ENCODE measurements around the gene RNASEH1.
"Not testable (repeated sequence)": the region's sequence is repeated elsewhere in the genome, so short reads cannot be mapped to it uniquely, and the experiment has no call there.

RNASEH1 gene

GRCh38 chr2:3517948-3518495 is 40.1 kb downstream of the RNASEH1 start:
- DNase-seq: no peak

- DNase-seq: no peak
Measured at GRCh38 chr2:3516831-3517230, 41.3 kb downstream of the RNASEH1 start.

DNA sequence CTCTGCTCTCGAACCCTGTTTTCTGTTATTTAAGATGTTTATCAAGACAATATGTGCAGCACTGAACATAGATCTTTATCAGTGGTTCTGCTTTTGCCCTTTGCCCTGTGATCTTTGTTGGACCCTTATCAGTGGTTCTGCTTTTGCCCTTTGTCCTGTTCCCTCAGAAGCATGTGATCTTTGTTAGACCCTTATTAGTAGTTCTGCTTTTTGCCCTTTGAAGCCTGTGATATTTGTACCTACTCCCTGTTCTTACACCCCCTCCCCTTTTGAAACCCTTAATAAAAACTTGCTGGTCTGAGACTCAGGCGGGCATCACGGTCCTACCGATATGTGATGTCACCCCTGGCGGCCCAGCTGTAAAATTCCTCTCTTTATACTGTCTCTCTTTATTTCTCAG is 42.7 kb downstream of the RNASEH1 start:
- DNase-seq: not testable (repeated sequence)

GRCh38 chr2:3513026-3513810 is 44.9 kb downstream of the RNASEH1 start:
- DNase-seq: no peak

DNA sequence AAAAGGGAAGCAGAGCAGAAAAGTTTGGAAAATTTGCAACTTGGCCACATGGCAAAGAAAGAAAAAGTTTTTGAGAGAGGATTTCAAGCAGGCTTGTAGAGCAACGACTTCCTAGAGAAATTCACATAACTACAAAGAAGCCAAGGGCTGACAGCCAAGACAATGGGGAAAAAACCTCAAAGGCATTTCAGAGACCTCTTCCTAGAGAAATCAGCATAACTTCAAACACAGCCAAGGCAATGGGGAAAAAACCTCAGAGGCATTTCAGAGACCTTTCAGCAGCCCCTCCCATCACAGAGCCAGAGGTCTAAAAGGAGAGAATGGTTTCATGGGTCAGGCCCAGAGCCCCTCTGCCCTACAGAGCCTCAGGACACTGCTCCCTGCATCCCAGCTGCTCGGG is 46.0 kb downstream of the RNASEH1 start:
- DNase-seq: no peak

DNA sequence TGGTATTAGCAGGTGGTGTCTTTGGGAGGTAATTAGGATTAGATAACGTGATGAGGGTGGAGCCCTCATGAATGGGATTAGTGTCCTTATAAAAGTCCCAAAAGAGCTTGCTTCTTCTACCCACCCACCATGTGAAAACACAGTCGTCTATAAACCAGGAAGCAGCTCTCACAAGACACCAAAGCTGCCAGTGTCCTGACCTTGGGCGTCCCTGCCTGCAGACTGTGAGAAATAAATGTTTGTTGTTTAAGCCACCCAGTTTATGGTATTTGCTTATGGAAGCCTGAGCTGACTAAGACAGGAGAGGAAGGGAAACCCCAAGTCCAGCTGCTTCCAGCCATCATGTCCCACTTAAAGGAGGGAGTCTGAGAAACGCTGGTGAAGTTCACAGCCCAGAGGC is 52.4 kb downstream of the RNASEH1 start:
- DNase-seq: no peak

DNA sequence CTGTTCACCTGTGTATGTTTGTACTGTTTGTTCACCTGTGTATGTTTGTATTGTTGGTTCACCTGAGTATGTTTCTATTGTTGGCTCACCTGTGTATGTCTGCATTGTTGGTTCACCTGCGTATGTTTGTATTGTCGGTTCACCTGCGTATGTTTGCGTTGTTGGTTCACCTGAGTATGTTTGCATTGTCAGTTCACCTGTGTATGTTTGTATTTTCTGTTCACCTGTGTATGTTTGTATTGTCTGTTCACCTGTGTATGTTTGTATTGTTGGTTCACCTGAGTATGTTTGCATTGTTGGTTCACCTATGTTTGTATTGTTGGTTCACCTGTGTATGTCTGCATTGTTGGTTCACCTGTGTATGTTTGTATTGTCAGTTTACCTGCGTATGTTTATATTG is 53.4 kb downstream of the RNASEH1 start:
- DNase-seq: no peak

GRCh38 chr2:3503483-3503882 is 54.6 kb downstream of the RNASEH1 start:
- DNase-seq: no peak

DNA sequence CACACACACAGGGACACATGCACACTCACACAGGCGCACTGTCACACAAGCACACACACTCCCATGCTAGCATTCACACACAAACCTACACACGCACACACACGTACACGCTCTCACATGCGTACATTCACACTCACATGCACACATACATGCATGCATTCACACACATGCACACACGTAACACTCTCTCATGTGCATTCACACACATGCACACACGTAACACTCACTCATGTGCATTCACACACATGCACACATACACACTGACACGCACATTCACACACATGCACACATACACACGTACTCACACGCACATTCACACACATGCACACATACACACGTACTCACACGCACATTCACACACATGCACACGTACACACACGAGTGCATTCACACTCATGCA is 55.1 kb downstream of the RNASEH1 start:
- no peak for DNase-seq

DNA sequence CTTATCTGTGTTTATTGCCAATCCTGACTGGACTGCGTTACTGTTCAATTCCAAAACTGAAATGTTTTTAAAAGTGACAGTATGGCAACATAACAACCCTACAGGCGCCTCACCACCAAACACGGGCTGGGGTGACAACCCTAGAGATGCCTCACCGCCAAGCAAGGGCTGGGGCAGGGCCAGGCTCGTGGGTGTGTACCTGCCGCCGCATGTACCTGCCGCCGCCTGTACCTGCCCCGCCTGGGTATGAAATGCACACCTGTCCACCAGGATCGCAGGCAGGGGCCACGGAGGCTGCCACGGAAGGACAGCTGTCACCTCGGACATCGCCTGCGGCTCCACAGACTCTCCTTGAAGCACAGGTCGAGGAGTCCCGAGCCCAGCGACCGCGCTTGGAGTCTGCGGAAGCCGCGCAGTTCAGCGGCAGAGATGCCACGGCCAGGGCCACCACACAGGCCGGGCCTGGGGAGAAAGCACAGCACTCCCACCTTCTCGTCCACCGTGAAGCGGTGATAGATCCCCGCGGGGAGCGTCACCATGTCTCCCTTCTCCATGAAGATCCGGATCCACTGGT is 57.7 kb downstream of the RNASEH1 start:
- DNase-seq: no peak

DNA sequence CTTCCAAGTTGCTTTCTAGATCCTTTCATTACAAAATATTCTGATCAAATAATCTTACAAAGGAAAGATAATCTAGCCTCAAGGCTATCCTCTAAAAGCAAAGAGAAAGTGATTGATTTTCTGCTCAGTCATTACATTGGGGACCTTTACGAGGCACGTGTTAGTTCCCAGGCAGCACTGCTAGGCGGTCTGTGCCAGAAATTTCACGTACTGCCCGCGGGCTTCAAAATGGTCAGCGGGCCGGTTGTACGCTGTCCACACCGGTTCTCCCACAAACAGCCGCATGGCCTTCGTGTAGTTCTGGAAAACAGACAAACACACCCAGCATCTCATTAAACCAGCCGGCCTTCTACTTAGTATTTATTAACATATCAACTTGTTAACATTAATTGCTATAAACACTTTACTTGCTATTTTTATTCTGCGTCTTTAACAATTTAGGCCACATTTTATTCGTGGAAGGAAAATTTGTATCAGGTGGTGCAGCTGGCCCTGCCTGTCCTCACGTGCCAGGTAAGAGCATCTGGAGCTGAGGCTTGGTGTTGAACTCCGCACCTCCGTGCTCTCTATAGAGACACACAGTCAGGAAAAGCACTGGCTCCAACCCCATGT is 59.2 kb downstream of the RNASEH1 start:
- no peak for DNase-seq

- DNase-seq: not testable (repeated sequence)
Measured at GRCh38 chr2:3496708-3497080, 61.4 kb downstream of the RNASEH1 start.

Data from NCI-H2171 (cell line).